Heart right ventricle (tissue), 16 donors: ENCODE results near the gene SGCE. TPM values are rescaled to one million over a fixed set of nuclear protein-coding genes. Genes with fewer than 3 reads are reported as not detected.

Experiments used
- ATAC-seq, 8 donors: fragments of 200-7000 bp; cut with Tn5 transposase; one replicate each; pipeline ENCODE4 v1.9.1; 2020; ENCODE audit warnings: mild to moderate bottlenecking in 8 of 8, moderate library complexity in 8 of 8, moderate number of reproducible peaks in 1 of 8
- DNase-seq, 2 donors: peaks; one replicate each; pipeline ENCODE4 v3.0.0-alpha.2; 2020
- H3K27ac ChIP-seq, 10 donors: fragments of 200-600 bp; sonication (generic) in 2 of 10; one replicate each; pipeline versions ENCODE4 v1.5.0 to v1.8.0; 2020 to 2022; ENCODE audit warnings: mild to moderate bottlenecking in 3 of 10
- H3K27me3 ChIP-seq, 7 donors: fragments of 200-600 bp; one replicate each; pipeline ENCODE4 v1.8.0; 2021 to 2022; ENCODE audit warnings: mild to moderate bottlenecking in 2 of 7
- H3K36me3 ChIP-seq, 9 donors: fragments of 200-600 bp; sonication (generic) in 1 of 9; one replicate each; pipeline versions ENCODE4 v1.5.0 to v1.8.0; 2020 to 2022; ENCODE audit warnings: mild to moderate bottlenecking in 2 of 9
- H3K4me1 ChIP-seq, 9 donors: fragments of 200-600 bp; sonication (generic) in 1 of 9; one replicate each; pipeline versions ENCODE4 v1.5.0 to v1.8.0; 2020 to 2022; ENCODE audit warnings: mild to moderate bottlenecking in 4 of 9
- H3K4me3 ChIP-seq, 10 donors: fragments of 200-600 bp; sonication (generic) in 2 of 10; one replicate each; pipeline versions ENCODE4 v1.5.0 to v1.8.0; 2020 to 2022; ENCODE audit warnings: mild to moderate bottlenecking in 7 of 10, moderate library complexity in 2 of 10
- H3K9me3 ChIP-seq, 11 donors: fragments of 200-600 bp in 10 of 11; sonication (generic) in 2 of 11; one replicate each; pipeline versions ENCODE4 v1.5.0 to v1.8.0; 2013 to 2022; ENCODE audit warnings: mild to moderate bottlenecking in 2 of 11, control low read depth in 1 of 11, moderate library complexity in 1 of 11
- WGBS, 2 donors: extraction: QIAGEN DNeasy Blood & Tissue Kit; methylation state at CpG; one replicate each; pipeline ENCODE4 v1.1.7; 2013; ENCODE audit warnings: inconsistent platforms in 1 of 2; 5-methylcytosine and 5-hydroxymethylcytosine counted together
- intact Hi-C, 10 donors: fragments of 100-400 bp; cut with DNase I; formaldehyde crosslinking; loops; one replicate each; pipeline versions ENCODE4 v1.11.1 to v1.14.2; 2022
- polyA plus RNA-seq, 2 donors: library from polyadenylated mRNA; stranded (reverse); fragments of 200-250 nt; gene quantifications; one replicate each; pipeline ENCODE4 v1.2.3, GENCODE V29; 2013
- total RNA-seq, 10 donors: library from RNA; stranded (reverse); fragmentation: NEBNext Ultra II Directional in 3 of 10; extraction: Animal tissue kit (Norgen Biotek cat#: 25700) in 3 of 10; gene quantifications; one replicate each; pipeline versions ENCODE4 v1.2.1 to v1.2.4, GENCODE V29; 2021 to 2023
- TF ChIP-seq, protein P1 (sequence below), 9 donors: fragments of 200-600 bp; sonication (generic) in 2 of 9; IDR thresholded peaks; one replicate each; pipeline versions ENCODE4 v1.5.0 to v1.8.0; 2021 to 2022; ENCODE audit warnings: antibody characterized with exemption in 9 of 9, mild to moderate bottlenecking in 5 of 9, moderate library complexity in 1 of 9
- donor health status: Arrhythmogenic right ventricular cardiomyopathy.
- donor health status: ischemic (EF 13 %, LVEDD 7.1; RV severe dilation, severe dysfunction).
- donor health status: healthy with polysubstance abuse.
- donor health status: DM: no; HTN: yes; CAD: no.
- donor health status: DM: no; HTN: no; CAD: no.
- donor health status: ischemic (EF 25% LVEDD 6.9; RV normal size, moderate dysfunction).
- donor health status: ischemic (EF 25% LVEDD 5.7; RV mildly dilated, moderate dysfunction).
- donor health status: healthy.
- donor health status: DM: yes; HTN: yes; CAD: no.
- donor health status: Ischemic cardiomyopathy.
- donor health status: ischemic (EF 35%, LVEDD 5.7; RV mildly dilated, moderate dysfunction).
- donor health status: nonischemic (EF 11% LVEDD 7.7; RV severe dilation, severe dysfunction).
- donor health status: DM: yes; HTN: yes; CAD: no.
- donor health status: PGD.
- donor health status: ischemic (EF 29% LVEDD 5.4; RV normal size, mild dysfunction).
- donor health status: nonischemic (EF 23%, LVEDD 6.1; RV moderate dilation, normal function).

The SGCE gene
- total and polyA plus RNA-seq, 12 donors: 11.5 to 31.1 (median 21.2) TPM

DNA sequence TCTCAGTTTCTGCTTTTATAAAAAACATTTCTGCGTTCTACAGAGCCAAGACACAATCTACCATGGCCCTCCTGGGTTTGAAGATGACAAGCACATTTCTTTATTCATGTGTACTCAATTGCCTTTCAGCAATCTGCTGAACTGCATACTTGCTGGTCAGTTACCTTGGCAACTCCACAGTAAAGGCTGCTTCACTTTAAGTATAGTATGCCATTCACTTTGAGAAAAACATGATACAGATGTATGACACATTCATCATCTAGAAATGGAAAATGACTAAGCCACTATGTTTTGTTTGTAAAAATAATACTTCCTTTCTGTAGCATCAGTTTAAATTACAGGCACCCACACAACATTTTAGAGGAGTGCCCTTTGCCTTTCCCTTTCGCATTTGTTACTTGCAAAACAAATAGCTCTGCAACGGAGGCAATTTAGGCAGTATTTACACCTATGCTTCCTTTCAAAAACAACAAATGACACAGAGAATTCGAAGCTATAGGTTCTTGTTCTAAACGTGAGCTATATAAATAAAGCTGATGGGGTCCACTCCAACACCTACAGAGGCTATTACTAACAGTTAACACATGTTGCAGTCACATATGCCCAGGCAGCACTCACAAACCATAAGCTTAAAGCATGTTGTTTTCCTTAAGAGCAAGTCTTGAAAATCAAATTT lies 23.5 kb downstream of the SGCE start:
- Histone ChIP-seq H3K36me3 (peaks cover 0 to 3% (median 0%) of the 10 kb centered on the region in 9 donors), H3K9me3 (no peaks in the 10 kb centered on the region), H3K4me3 (no peak overlapping the region), H3K27me3 (no peaks in the 10 kb centered on the region), H3K27ac (no peak overlapping the region), H3K4me1 (peaks cover 0 to 18% (median 0%) of the 10 kb centered on the region in 9 donors)
- ATAC-seq: no peak
- intact Hi-C loops: no loop called here
- TF ChIP-seq, protein P1, sequence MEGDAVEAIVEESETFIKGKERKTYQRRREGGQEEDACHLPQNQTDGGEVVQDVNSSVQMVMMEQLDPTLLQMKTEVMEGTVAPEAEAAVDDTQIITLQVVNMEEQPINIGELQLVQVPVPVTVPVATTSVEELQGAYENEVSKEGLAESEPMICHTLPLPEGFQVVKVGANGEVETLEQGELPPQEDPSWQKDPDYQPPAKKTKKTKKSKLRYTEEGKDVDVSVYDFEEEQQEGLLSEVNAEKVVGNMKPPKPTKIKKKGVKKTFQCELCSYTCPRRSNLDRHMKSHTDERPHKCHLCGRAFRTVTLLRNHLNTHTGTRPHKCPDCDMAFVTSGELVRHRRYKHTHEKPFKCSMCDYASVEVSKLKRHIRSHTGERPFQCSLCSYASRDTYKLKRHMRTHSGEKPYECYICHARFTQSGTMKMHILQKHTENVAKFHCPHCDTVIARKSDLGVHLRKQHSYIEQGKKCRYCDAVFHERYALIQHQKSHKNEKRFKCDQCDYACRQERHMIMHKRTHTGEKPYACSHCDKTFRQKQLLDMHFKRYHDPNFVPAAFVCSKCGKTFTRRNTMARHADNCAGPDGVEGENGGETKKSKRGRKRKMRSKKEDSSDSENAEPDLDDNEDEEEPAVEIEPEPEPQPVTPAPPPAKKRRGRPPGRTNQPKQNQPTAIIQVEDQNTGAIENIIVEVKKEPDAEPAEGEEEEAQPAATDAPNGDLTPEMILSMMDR (IDR thresholded peaks at IDR 0.05): no peak
- DNase-seq: no peak
- 45 to 46% methylated on average over 5 of the region's 5 CpGs for WGBS, 2 donors

DNA sequence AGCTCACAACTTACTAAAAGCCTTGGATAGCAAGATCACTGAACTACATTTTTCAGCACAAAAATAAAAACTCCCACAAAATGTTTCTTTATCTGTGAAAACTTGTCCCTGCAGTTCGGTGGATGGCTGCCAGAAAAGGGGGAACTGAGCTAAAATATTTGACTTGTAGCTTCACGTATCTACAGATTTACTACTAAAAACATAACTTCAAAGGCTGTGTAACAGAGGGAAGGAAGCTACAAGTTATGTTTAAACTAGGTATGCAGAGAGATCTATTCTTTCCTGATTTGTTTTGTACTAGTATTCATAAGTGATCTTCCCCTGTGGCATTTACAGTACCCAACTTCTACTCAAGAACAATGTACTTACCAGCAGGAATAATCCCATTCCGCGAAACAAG lies 25.1 kb downstream of the SGCE start:
- H3K36me3 ChIP-seq: peaks cover 0 to 6% (median 0%) of the 10 kb centered on the region in 9 donors
- no peak overlapping the region for H3K4me3 ChIP-seq
- TF ChIP-seq, protein P1 (IDR thresholded peaks at IDR 0.05): no peak
- peaks cover 0 to 18% (median 0%) of the 10 kb centered on the region in 9 donors for H3K4me1 ChIP-seq
- WGBS, 2 donors: 68 to 81% methylated on average over 4 of the region's 4 CpGs
- DNase-seq (no peak), ATAC-seq (no peak)
- H3K27ac ChIP-seq: no peak overlapping the region
- intact Hi-C loops: no loop called here
- no peaks in the 10 kb centered on the region for H3K27me3 ChIP-seq
- no peaks in the 10 kb centered on the region for H3K9me3 ChIP-seq

DNA sequence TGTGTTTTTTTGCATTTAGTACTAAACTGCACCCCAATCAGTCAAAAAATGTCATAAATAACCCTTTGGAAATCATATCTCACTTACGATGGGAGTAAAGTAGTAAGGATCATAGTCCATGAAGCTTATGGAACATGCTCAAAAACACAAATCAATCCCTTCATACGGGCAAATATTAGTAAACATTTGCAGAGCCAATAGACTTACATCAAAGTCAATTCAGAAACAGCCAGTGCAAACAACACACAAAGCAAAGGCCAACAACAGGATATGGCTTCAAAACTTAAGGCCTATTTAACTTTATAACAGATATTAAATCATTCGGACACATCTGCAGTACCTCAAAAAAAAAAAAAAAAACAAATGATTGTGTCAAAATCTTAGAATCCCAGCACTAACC lies 32.1 kb downstream of the SGCE start:
- no peak overlapping the region for H3K4me3 ChIP-seq
- TF ChIP-seq, protein P1 (IDR thresholded peaks at IDR 0.05): no peak
- no peaks in the 10 kb centered on the region for H3K9me3 ChIP-seq
- H3K27me3 ChIP-seq: no peaks in the 10 kb centered on the region
- H3K27ac ChIP-seq: no peak overlapping the region
- H3K4me1 ChIP-seq: peaks cover 0 to 17% (median 12%) of the 10 kb centered on the region in 9 donors
- no peak for ATAC-seq
- intact Hi-C loops: no loop called here
- DNase-seq: no peak
- peaks cover 0 to 6% (median 0%) of the 10 kb centered on the region in 9 donors for H3K36me3 ChIP-seq
- 83 to 86% methylated on average over 3 of the region's 3 CpGs for WGBS, 2 donors

DNA sequence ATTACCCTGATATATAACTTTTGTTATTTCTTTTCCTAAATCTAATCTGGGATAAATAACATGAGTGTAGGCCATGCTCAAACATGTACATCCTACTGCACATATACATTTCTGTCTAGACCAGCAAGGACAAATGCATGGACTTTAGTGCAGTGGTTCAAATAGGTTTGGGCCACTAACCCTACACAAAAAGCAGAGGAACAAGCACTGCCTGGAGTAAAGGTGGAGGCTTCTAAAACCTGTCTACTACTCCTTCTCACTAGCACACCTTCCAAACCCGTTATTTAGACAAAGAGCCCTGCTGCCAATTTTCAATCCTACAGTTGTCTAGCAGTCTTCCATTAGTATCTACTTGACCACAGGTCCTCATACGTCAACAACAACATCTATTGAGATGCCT lies 34.8 kb downstream of the SGCE start:
- no peaks in the 10 kb centered on the region for H3K9me3 ChIP-seq
- peak overlapping the region in 7 of 10 donors; percentile 15 to 69 (median 35) for H3K27ac ChIP-seq
- 84 to 87% methylated on average over 2 of the region's 2 CpGs for WGBS, 2 donors
- DNase-seq (no peak), ATAC-seq (no peak)
- TF ChIP-seq, protein P1 (IDR thresholded peaks at IDR 0.05): no peak
- intact Hi-C loops: no loop called here
- no peak overlapping the region for H3K4me3 ChIP-seq
- peaks cover 0 to 17% (median 12%) of the 10 kb centered on the region in 9 donors for H3K4me1 ChIP-seq
- no peaks in the 10 kb centered on the region for H3K36me3 ChIP-seq
- no peaks in the 10 kb centered on the region for H3K27me3 ChIP-seq
